Fibroblast of skin of left quadriceps (primary cell): Measurements from ENCODE around the gene PLA2G10.
A peak's percentile ranks its signal among the peaks of the same experiment; 100 is the strongest.
"Not testable (repeated sequence)": the region's sequence is repeated elsewhere in the genome, so short reads cannot be mapped to it uniquely, and the experiment has no call there.

Experiments
- DNase-seq, 2 experiments: peaks; one replicate each; pipeline ENCODE4 v3.0.0-alpha.2; 2013; ENCODE audit warnings: low read depth in 2 of 2

PLA2G10 gene

GRCh38 chr16:14667347-14668266 is 26.5 kb downstream of the PLA2G10 start:
- DNase-seq, result no peak

GRCh38 chr16:14658063-14658462 is 36.0 kb downstream of the PLA2G10 start:
- DNase-seq, result no peak

- DNase-seq, result no peak
Measured at GRCh38 chr16:14652726-14653125, 41.4 kb downstream of the PLA2G10 start.

GRCh38 chr16:14650629-14651028 is 43.5 kb downstream of the PLA2G10 start:
- DNase-seq, result no peak

GRCh38 chr16:14649816-14650215 is 44.3 kb downstream of the PLA2G10 start:
- DNase-seq, result no peak

- DNase-seq, result no peak
Measured at GRCh38 chr16:14641926-14642325, 52.2 kb downstream of the PLA2G10 start.

- DNase-seq, result no peak
Measured at GRCh38 chr16:14641206-14641605, 52.9 kb downstream of the PLA2G10 start.

- no peak for DNase-seq
Measured at GRCh38 chr16:14640538-14640937, 53.6 kb downstream of the PLA2G10 start.

GRCh38 chr16:14636951-14637240 is 57.2 kb downstream of the PLA2G10 start:
- not testable (repeated sequence) for DNase-seq

GRCh38 chr16:14636179-14636950 is 57.7 kb downstream of the PLA2G10 start:
- DNase-seq, result not testable (repeated sequence)

GRCh38 chr16:14635395-14636165 is 58.5 kb downstream of the PLA2G10 start:
- no peak for DNase-seq

- no peak for DNase-seq
Measured at GRCh38 chr16:14634389-14634725, 59.8 kb downstream of the PLA2G10 start.

- DNase-seq, result peak; percentile 92
Measured at GRCh38 chr16:14632693-14633569, 61.2 kb downstream of the PLA2G10 start, which contains the start of gene BFAR. Gene BFAR, plus strand, starts transcription at chr16:14632951. Its CDS starts 11,396 bp downstream, at chr16:14644347.

- not testable (repeated sequence) for DNase-seq
Measured at GRCh38 chr16:14630620-14631330, 63.3 kb downstream of the PLA2G10 start.

- DNase-seq, result peak; percentile 92
Measured at GRCh38 chr16:14629919-14630619, 64.0 kb downstream of the PLA2G10 start, which contains the start of gene PARN. Gene PARN, minus strand, starts transcription at chr16:14630260. Its CDS starts 135 bp downstream, at chr16:14630125.

- DNase-seq, result no peak
Measured at GRCh38 chr16:14629612-14629918, 64.5 kb downstream of the PLA2G10 start.

- DNase-seq, result no peak
Measured at GRCh38 chr16:14628806-14629611, 65.1 kb downstream of the PLA2G10 start.

GRCh38 chr16:14627078-14627477 is 67.0 kb downstream of the PLA2G10 start:
- DNase-seq, result no peak
